ENCODE data around the gene NAGLU.

The NAGLU gene

GRCh38 chr17:42525221-42525620 is 10.8 kb upstream of the NAGLU start:
- TF ChIP-seq, protein P1, sequence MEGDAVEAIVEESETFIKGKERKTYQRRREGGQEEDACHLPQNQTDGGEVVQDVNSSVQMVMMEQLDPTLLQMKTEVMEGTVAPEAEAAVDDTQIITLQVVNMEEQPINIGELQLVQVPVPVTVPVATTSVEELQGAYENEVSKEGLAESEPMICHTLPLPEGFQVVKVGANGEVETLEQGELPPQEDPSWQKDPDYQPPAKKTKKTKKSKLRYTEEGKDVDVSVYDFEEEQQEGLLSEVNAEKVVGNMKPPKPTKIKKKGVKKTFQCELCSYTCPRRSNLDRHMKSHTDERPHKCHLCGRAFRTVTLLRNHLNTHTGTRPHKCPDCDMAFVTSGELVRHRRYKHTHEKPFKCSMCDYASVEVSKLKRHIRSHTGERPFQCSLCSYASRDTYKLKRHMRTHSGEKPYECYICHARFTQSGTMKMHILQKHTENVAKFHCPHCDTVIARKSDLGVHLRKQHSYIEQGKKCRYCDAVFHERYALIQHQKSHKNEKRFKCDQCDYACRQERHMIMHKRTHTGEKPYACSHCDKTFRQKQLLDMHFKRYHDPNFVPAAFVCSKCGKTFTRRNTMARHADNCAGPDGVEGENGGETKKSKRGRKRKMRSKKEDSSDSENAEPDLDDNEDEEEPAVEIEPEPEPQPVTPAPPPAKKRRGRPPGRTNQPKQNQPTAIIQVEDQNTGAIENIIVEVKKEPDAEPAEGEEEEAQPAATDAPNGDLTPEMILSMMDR (IDR thresholded peaks at IDR 0.05; ENCODE audit: control insufficient read depth, insufficient read depth, low read depth, low read length, missing control alignments) = no peak
- no peak overlapping the region for H3K4me3 ChIP-seq (ENCODE audit: control insufficient read depth, low read depth, low read length)
- DNase-seq (ENCODE audit: low read depth) = no peak

DNA sequence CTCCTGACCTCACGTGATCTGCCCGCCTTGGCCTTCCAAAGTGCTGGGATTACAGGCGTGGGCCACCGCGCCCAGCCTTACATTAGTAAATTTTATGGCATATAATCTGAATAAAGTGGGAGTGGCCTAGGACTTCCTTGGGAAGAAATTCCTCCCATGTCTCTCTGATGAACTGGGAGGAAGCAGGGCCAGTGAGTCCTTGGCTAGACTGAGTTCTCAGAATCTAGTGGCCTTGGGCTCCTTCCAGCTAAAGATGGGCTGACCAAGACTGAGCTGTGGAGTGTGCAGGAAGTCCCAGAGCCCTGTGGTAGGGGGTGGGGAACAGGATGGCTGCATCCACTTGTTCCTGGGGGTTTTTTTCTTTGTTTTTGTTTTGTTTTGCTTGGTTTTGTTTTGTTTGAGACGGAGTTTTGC is 10.0 kb upstream of the NAGLU start:
- TF ChIP-seq, protein P1 (IDR thresholded peaks at IDR 0.05; ENCODE audit: control insufficient read depth, insufficient read depth, low read depth, low read length, missing control alignments) = no peak
- no peak for DNase-seq (ENCODE audit: low read depth)
- H3K4me3 ChIP-seq (ENCODE audit: control insufficient read depth, low read depth, low read length) = no peak overlapping the region

- TF ChIP-seq, protein P1 (IDR thresholded peaks at IDR 0.05; ENCODE audit: control insufficient read depth, insufficient read depth, low read depth, low read length, missing control alignments) = no peak
- DNase-seq (ENCODE audit: low read depth) = no peak
- no peak overlapping the region for H3K4me3 ChIP-seq (ENCODE audit: control insufficient read depth, low read depth, low read length)
Observed at GRCh38 chr17:42527932-42528331, 8.1 kb upstream of the NAGLU start.

DNA sequence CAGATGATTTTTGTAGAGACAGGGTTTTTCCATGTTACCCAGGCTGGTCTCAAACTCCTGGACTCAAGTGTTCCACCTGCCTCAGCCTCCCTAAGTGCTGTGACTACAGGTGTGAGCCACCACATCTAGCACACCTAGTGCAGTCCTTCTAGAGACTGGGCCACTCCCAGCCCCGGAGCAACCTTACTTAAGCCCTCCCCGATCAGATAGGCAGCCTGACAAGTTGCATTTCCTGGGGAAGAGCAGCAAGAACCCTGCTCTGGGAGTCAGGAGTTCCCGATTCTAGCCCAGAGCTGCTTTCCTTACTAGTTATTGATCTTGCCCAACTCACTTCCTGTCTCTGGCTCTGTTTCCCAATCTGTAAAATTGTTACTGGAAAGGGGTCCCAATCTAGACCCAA is 7.0 kb upstream of the NAGLU start:
- H3K4me3 ChIP-seq (ENCODE audit: control insufficient read depth, low read depth, low read length) = no peak overlapping the region
- no peak for DNase-seq (ENCODE audit: low read depth)
- TF ChIP-seq, protein P1 (IDR thresholded peaks at IDR 0.05; ENCODE audit: control insufficient read depth, insufficient read depth, low read depth, low read length, missing control alignments) = no peak

DNA sequence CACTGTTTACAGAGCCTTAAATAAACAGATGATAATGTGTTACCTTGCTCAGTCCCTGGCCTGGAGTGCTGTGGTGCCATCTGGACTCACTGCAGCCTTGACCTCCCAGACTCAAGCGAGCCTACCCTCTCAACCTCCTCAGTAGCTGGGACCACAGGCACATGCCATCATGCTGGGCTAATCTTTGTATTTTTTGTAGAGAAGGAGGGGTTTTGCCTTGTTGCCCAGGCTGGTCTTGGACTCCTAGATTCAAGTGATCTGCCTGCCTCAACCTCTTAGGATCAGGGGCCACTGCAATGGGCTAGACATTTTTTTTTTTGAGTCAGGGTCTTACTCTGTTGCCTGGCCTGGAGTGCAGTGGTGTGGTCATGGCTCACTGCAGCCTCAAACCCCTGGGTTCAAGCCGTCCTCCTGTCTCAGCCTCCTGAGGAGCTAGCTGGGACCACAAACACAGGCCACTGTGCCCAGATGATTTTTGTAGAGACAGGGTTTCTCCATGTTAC is 5.0 kb upstream of the NAGLU start:
- DNase-seq (ENCODE audit: low read depth) = no peak
- H3K4me3 ChIP-seq (ENCODE audit: control insufficient read depth, low read depth, low read length) = no peak overlapping the region
- TF ChIP-seq, protein P1 (IDR thresholded peaks at IDR 0.05; ENCODE audit: control insufficient read depth, insufficient read depth, low read depth, low read length, missing control alignments) = no peak

DNA sequence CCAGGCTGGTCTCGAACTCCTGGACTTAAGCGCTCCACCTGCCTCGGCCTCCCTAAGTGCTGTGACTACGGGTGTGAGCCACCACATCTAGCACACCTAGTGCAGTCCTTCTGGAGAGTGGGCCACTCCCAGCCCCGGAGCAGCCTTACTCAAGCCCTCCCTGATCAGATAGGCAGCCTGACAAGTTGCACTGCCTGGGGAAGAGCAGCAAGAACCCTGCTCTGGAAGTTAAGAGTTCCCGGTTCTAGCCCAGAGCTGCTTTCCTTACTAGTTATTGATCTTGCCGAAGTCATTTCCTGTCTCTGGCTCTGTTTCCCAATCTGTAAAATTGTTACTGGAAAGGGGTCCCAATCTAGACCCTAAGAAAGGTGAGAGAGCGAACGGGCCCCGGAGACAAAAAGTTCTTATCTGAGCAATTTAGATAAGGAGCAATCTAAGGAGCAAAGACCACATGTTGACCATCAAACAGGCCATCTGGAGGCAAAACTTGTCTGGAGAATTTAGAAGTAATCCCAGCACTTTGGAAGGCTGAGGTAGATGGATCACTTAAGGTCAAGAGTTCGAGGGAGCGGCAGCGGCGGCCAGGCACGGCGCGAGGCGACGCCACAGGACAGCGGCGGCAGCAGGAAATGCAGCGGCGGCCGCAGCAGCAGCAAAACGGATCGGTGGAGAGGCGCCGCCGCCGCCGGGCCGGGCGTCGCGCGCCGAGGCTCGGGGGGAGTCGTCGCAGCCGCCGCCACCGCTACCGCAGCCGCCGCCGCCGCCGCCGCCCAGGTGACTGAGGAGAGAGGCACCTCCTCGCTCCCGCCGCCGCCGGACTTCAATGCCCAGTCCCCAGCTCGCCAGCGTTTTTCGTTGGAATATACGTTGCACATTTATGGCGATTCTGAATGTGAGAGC is 4.3 kb upstream of the NAGLU start:
- TF ChIP-seq, protein P1 (IDR thresholded peaks at IDR 0.05; ENCODE audit: control insufficient read depth, insufficient read depth, low read depth, low read length, missing control alignments) = peak; percentile 30
- DNase-seq (ENCODE audit: low read depth) = no peak

More for the DNA sequence above, 4.3 kb upstream of the NAGLU start:
- H3K4me3 ChIP-seq (ENCODE audit: control insufficient read depth, low read depth, low read length) = peak overlapping the region; percentile 44

Measured in AG09309 (cell line).